ENCODE results near the gene OTOP2.

- no peak for TF ChIP-seq SIN3A (IDR thresholded peaks at IDR 0.05; ENCODE audit: low read depth, low read length)
- no peak for TF ChIP-seq SREBF1 (IDR thresholded peaks at IDR 0.05; ENCODE audit: low read length)
- no peak for TF ChIP-seq CTCF (IDR thresholded peaks at IDR 0.05 in 2 of 3, conservative IDR thresholded peaks at IDR 0.05 in 1 of 3; ENCODE audit: control insufficient read depth in 2 of 3, extremely low read depth in 1 of 3, insufficient read depth in 1 of 3, low read depth in 3 of 3, low read length in 3 of 3)
- no peak for TF ChIP-seq SMAD1 (IDR thresholded peaks at IDR 0.05; ENCODE audit: low read depth, partially characterized antibody)
- TF ChIP-seq CEBPB (IDR thresholded peaks at IDR 0.05; ENCODE audit: borderline replicate concordance in 1 of 2, low read depth in 2 of 2, low read length in 2 of 2) = no peak
- TF ChIP-seq USF2 (IDR thresholded peaks at IDR 0.05; ENCODE audit: borderline replicate concordance, low read depth, low read length) = no peak
- TF ChIP-seq BCL11A (IDR thresholded peaks at IDR 0.05; ENCODE audit: low read depth, low read length) = no peak
- no peak for TF ChIP-seq BACH1 (IDR thresholded peaks at IDR 0.05; ENCODE audit: borderline replicate concordance)
- no peak for TF ChIP-seq REST (IDR thresholded peaks at IDR 0.05; ENCODE audit: low read depth, low read length)
- TF ChIP-seq RFX5 (IDR thresholded peaks at IDR 0.05; ENCODE audit: low read depth, low read length) = no peak
- TF ChIP-seq CREB1 (IDR thresholded peaks at IDR 0.05; ENCODE audit: low read depth) = no peak
- no peak for TF ChIP-seq ATF3 (IDR thresholded peaks at IDR 0.05; ENCODE audit: borderline replicate concordance, extremely low read depth, low read depth, low read length)
- no peak for TF ChIP-seq EZH2 (IDR thresholded peaks at IDR 0.05; ENCODE audit: borderline replicate concordance, control insufficient read depth, low read depth, low read length)
Measured at GRCh38 chr17:74977802-74978201, 53.7 kb downstream of the OTOP2 start.

Data from GM12878 (cell line).